ENCODE results near the gene LOC101059915.

Gene LOC101059915

GRCh38 chrX:71657267-71657666 is 10.1 kb upstream of the LOC101059915 start:
- H3K23ac ChIP-seq (ENCODE audit: insufficient read length, low read depth, low read length) = no peak overlapping the region
- no peak overlapping the region for H2BK5ac ChIP-seq (ENCODE audit: insufficient read length, low read length)
- H3K9me3 ChIP-seq (ENCODE audit: control insufficient read depth, low read depth, low read length) = peaks cover 10% of the 10 kb centered on the region
- Mint-ChIP-seq H3K4me3 (no peak overlapping the region), H3K4me1 (peaks cover 0 to 4% of the 10 kb centered on the region in 2 experiments; a peak in 3 of 4 replicates), H3K36me3 (ENCODE audit: insufficient read depth in 1 of 3, low read depth in 3 of 3) (peaks cover 0 to 1% (median 0%) of the 10 kb centered on the region in 3 experiments; a peak in 3 of 7 replicates), H3K27me3 (ENCODE audit: low read depth) (peaks cover 3% of the 10 kb centered on the region), H3K9me3 (peaks cover 72 to 81% of the 10 kb centered on the region in 2 experiments), H3K27ac (no peak overlapping the region)
- no peak overlapping the region for H2BK12ac ChIP-seq (ENCODE audit: insufficient read length, low read depth, low read length)
- TF ChIP-seq, protein P1, sequence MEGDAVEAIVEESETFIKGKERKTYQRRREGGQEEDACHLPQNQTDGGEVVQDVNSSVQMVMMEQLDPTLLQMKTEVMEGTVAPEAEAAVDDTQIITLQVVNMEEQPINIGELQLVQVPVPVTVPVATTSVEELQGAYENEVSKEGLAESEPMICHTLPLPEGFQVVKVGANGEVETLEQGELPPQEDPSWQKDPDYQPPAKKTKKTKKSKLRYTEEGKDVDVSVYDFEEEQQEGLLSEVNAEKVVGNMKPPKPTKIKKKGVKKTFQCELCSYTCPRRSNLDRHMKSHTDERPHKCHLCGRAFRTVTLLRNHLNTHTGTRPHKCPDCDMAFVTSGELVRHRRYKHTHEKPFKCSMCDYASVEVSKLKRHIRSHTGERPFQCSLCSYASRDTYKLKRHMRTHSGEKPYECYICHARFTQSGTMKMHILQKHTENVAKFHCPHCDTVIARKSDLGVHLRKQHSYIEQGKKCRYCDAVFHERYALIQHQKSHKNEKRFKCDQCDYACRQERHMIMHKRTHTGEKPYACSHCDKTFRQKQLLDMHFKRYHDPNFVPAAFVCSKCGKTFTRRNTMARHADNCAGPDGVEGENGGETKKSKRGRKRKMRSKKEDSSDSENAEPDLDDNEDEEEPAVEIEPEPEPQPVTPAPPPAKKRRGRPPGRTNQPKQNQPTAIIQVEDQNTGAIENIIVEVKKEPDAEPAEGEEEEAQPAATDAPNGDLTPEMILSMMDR (conservative IDR thresholded peaks at IDR 0.05) = no peak
- no peak overlapping the region for H2BK120ac ChIP-seq (ENCODE audit: low read depth, low read length, poor library complexity, severe bottlenecking)
- H2AFZ ChIP-seq (ENCODE audit: low read length) = no peak overlapping the region
- no peak overlapping the region for H3K18ac ChIP-seq (ENCODE audit: insufficient read length, low read depth, low read length)
- no peak overlapping the region for H3K14ac ChIP-seq (ENCODE audit: insufficient read depth, low read length)
- H3K4me2 ChIP-seq (ENCODE audit: insufficient read depth, insufficient read length, low read length) = no peak overlapping the region
- H3K27me3 ChIP-seq (ENCODE audit: insufficient read depth, low read length) = no peaks in the 10 kb centered on the region
- H4K8ac ChIP-seq (replicated peaks; ENCODE audit: insufficient read length, low read depth, low read length) = no peak overlapping the region
- no CpG with 5 or more reads among the region's 4 CpGs for WGBS (ENCODE audit: extremely low coverage, insufficient read length, low lambda C conversion rate)
- no peaks in the 10 kb centered on the region for H4K20me1 ChIP-seq (ENCODE audit: control insufficient read depth, insufficient read depth, insufficient read length)
- H3T11ph ChIP-seq (ENCODE audit: low read length) = no peak overlapping the region
- H2AK5ac ChIP-seq (ENCODE audit: insufficient read length, low read length) = no peak overlapping the region
- H2BK15ac ChIP-seq (ENCODE audit: low read depth, low read length) = no peak overlapping the region
- H4K5ac ChIP-seq (ENCODE audit: insufficient read length, low read depth, low read length) = no peak overlapping the region
- no peaks in the 10 kb centered on the region for H3K4me1 ChIP-seq (ENCODE audit: insufficient read depth, low read length)
- no peak overlapping the region for H4K91ac ChIP-seq (ENCODE audit: insufficient read length, low read depth, low read length)
- no peaks in the 10 kb centered on the region for H3K23me2 ChIP-seq (ENCODE audit: insufficient read length, low read depth, low read length, poor library complexity, severe bottlenecking)
- no peak overlapping the region for H3K27ac ChIP-seq (ENCODE audit: insufficient read length, low read depth, low read length)
- no peak overlapping the region for H2BK20ac ChIP-seq (ENCODE audit: low read depth, low read length, poor library complexity, severe bottlenecking)
- no peak overlapping the region for H3K4ac ChIP-seq (ENCODE audit: low read depth, low read length)
- no peaks in the 10 kb centered on the region for H3K79me1 ChIP-seq (ENCODE audit: insufficient read depth, low read depth, low read length, poor library complexity, severe bottlenecking)
- no peak overlapping the region for H3K56ac ChIP-seq (ENCODE audit: insufficient read length, low read depth, low read length)
- no peak overlapping the region for H3K9ac ChIP-seq (ENCODE audit: extremely low read depth, insufficient read length, low read length)
- no peak for DNase-seq
- H3K79me2 ChIP-seq (ENCODE audit: insufficient read depth, low read length) = no peaks in the 10 kb centered on the region
